Liver (tissue), 9 donors: ENCODE data around the gene CUBN. TPM values are rescaled to one million over a fixed set of nuclear protein-coding genes. Genes with fewer than 3 reads are reported as not detected.

Source experiments
- DNase-seq: peaks from one replicate; pipeline ENCODE4 v3.0.0-alpha.2; 2017; ENCODE audit warnings: low spot score
- H3K27ac ChIP-seq, 2 donors: one replicate each; pipeline ENCODE4 v1.7.0; 2013; ENCODE audit warnings: inconsistent platforms in 2 of 2, low read length in 2 of 2, control low read depth in 1 of 2, low read depth in 1 of 2, mild to moderate bottlenecking in 1 of 2
- H3K27me3 ChIP-seq, 4 donors: one replicate each; pipeline versions ENCODE4 v1.6.1 to v1.7.0; 2013; ENCODE audit warnings: low read length in 3 of 4, inconsistent platforms in 1 of 4, mild to moderate bottlenecking in 1 of 4, moderate library complexity in 1 of 4; ENCODE audit not compliant: control insufficient read depth in 4 of 4, insufficient read depth in 4 of 4
- H3K36me3 ChIP-seq, 4 donors: one replicate each; pipeline versions ENCODE4 v1.6.1 to v1.7.0; 2013; ENCODE audit warnings: low read length in 3 of 4, mild to moderate bottlenecking in 3 of 4, low read depth in 1 of 4, moderate library complexity in 1 of 4; ENCODE audit not compliant: control insufficient read depth in 4 of 4, insufficient read depth in 3 of 4
- H3K4me1 ChIP-seq, 4 donors: one replicate each; pipeline versions ENCODE4 v1.6.1 to v1.7.0; 2013; ENCODE audit warnings: low read length in 3 of 4, mild to moderate bottlenecking in 3 of 4, moderate library complexity in 1 of 4; ENCODE audit not compliant: control insufficient read depth in 4 of 4, insufficient read depth in 4 of 4
- H3K4me3 ChIP-seq, 3 donors: one replicate each; pipeline versions ENCODE4 v1.6.1 to v1.7.0; 2013; ENCODE audit warnings: low read length in 3 of 3, control low read depth in 1 of 3, low read depth in 1 of 3, mild to moderate bottlenecking in 1 of 3
- H3K9ac ChIP-seq, 2 donors: one replicate each; pipeline ENCODE4 v1.7.0; 2013; ENCODE audit warnings: low read length in 2 of 2, mild to moderate bottlenecking in 2 of 2, moderate library complexity in 2 of 2, control low read depth in 1 of 2, low read depth in 1 of 2
- H3K9me3 ChIP-seq, 4 donors: one replicate each; pipeline versions ENCODE4 v1.6.1 to v1.7.0; 2013; ENCODE audit warnings: low read length in 3 of 4; ENCODE audit not compliant: control insufficient read depth in 4 of 4
- EGR1 ChIP-seq, 2 donors: IDR thresholded peaks; 2 replicates each; pipeline ENCODE4 v1.6.1; 2016 to 2018; ENCODE audit warnings: antibody characterized with exemption in 2 of 2, low read depth in 2 of 2
- FOXA1 ChIP-seq: IDR thresholded peaks from 2 replicates; pipeline ENCODE4 v1.6.1; 2016; ENCODE audit warnings: antibody characterized with exemption
- FOXA2 ChIP-seq: IDR thresholded peaks from 2 replicates; pipeline ENCODE4 v1.6.1; 2016; ENCODE audit warnings: antibody characterized with exemption
- GABPA ChIP-seq, 2 donors: IDR thresholded peaks in 1 of 2; conservative IDR thresholded peaks in 1 of 2; 2 replicates each; pipeline ENCODE4 v1.6.1; 2016; ENCODE audit warnings: antibody characterized with exemption in 2 of 2, mild to moderate bottlenecking in 1 of 2, moderate library complexity in 1 of 2
- HNF4A ChIP-seq, 2 donors: conservative IDR thresholded peaks; 2 replicates each; pipeline ENCODE4 v1.6.1; 2016; ENCODE audit warnings: antibody characterized with exemption in 2 of 2, mild to moderate bottlenecking in 2 of 2
- HNF4G ChIP-seq: IDR thresholded peaks from 2 replicates; pipeline ENCODE4 v1.6.1; 2016; ENCODE audit warnings: antibody characterized with exemption
- NR2F2 ChIP-seq: IDR thresholded peaks from 2 replicates; pipeline ENCODE4 v1.6.1; 2016; ENCODE audit warnings: antibody characterized with exemption
- RAD21 ChIP-seq, 2 donors: IDR thresholded peaks; 2 replicates each; pipeline ENCODE4 v1.6.1; 2016; ENCODE audit warnings: antibody characterized with exemption in 2 of 2, mild to moderate bottlenecking in 2 of 2
- REST ChIP-seq: IDR thresholded peaks from 2 replicates; pipeline ENCODE4 v1.6.1; 2016; ENCODE audit warnings: antibody characterized with exemption, mild to moderate bottlenecking
- SP1 ChIP-seq: IDR thresholded peaks from 2 replicates; pipeline ENCODE4 v1.6.1; 2018; ENCODE audit warnings: antibody characterized with exemption, mild to moderate bottlenecking
- YY1 ChIP-seq: IDR thresholded peaks from 2 replicates; pipeline ENCODE4 v1.6.1; 2016; ENCODE audit warnings: antibody characterized with exemption, mild to moderate bottlenecking
- WGBS: extraction: QIAGEN DNeasy Blood & Tissue Kit; methylation state at CpG from one replicate; pipeline ENCODE4 v1.1.7; 2013; 5-methylcytosine and 5-hydroxymethylcytosine counted together
- polyA plus RNA-seq, 2 donors: library from polyadenylated mRNA; stranded (reverse) in 1 of 2; unstranded in 1 of 2; fragments of 200-250 nt in 1 of 2; fragments of >200 nt in 1 of 2; fragmentation: Nextera tagmentation in 1 of 2; extraction: Ambion mirVana in 1 of 2; gene quantifications; one replicate each; pipeline versions ENCODE4 v1.2.1 to v1.2.3, GENCODE V29; 2013 to 2015
- total RNA-seq, 2 donors: library from RNA; depleted of rRNA; stranded (reverse); fragments of >200 nt; gene quantifications; one replicate each; pipeline ENCODE4 v1.2.3, GENCODE V29; 2014
- TF ChIP-seq, protein P1 (sequence below): IDR thresholded peaks from 2 replicates; pipeline ENCODE4 v1.6.1; 2016; ENCODE audit warnings: antibody characterized with exemption
- TF ChIP-seq, protein P2 (sequence below): fragments of 150-350 bp; IDR thresholded peaks from 2 replicates; pipeline ENCODE4 v1.5.1; 2017; ENCODE audit warnings: improper control_type of control experiment, low read depth, low read length; ENCODE audit not compliant: missing input control
- donor health status: healthy.
- donor health status: healthy.
- donor health status: healthy.
- donor health status: healthy.
- donor health status: healthy.

CUBN gene
- total and polyA plus RNA-seq, 4 donors, result 0.01 to 0.67 (median 0.30) TPM

GRCh38 chr10:17144032-17144431 lies 14.4 kb upstream of the CUBN start:
- Histone ChIP-seq H3K9me3 (no peaks in the 10 kb centered on the region), H3K4me1 (peaks cover 0 to 3% (median under 1%) of the 10 kb centered on the region in 4 donors), H3K4me3 (no peak overlapping the region), H3K27ac (no peak overlapping the region), H3K9ac (no peak overlapping the region), H3K27me3 (no peaks in the 10 kb centered on the region), H3K36me3 (no peaks in the 10 kb centered on the region)
- WGBS, result 92% methylated on average over 2 of the region's 2 CpGs
- no peak for TF ChIP-seq RAD21 (IDR thresholded peaks at IDR 0.05)
- TF ChIP-seq, protein P1, sequence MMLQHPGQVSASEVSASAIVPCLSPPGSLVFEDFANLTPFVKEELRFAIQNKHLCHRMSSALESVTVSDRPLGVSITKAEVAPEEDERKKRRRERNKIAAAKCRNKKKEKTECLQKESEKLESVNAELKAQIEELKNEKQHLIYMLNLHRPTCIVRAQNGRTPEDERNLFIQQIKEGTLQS, result no peak
- TF ChIP-seq FOXA1, result no peak
- TF ChIP-seq FOXA2, result no peak
- no peak for TF ChIP-seq GABPA (IDR thresholded peaks at IDR 0.05 in 1 of 2, conservative IDR thresholded peaks at IDR 0.05 in 1 of 2)
- TF ChIP-seq HNF4A (conservative IDR thresholded peaks at IDR 0.05), result no peak
- TF ChIP-seq REST, result no peak
- TF ChIP-seq, protein P2, sequence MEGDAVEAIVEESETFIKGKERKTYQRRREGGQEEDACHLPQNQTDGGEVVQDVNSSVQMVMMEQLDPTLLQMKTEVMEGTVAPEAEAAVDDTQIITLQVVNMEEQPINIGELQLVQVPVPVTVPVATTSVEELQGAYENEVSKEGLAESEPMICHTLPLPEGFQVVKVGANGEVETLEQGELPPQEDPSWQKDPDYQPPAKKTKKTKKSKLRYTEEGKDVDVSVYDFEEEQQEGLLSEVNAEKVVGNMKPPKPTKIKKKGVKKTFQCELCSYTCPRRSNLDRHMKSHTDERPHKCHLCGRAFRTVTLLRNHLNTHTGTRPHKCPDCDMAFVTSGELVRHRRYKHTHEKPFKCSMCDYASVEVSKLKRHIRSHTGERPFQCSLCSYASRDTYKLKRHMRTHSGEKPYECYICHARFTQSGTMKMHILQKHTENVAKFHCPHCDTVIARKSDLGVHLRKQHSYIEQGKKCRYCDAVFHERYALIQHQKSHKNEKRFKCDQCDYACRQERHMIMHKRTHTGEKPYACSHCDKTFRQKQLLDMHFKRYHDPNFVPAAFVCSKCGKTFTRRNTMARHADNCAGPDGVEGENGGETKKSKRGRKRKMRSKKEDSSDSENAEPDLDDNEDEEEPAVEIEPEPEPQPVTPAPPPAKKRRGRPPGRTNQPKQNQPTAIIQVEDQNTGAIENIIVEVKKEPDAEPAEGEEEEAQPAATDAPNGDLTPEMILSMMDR, result no peak
- no peak for TF ChIP-seq NR2F2
- TF ChIP-seq YY1, result no peak
- TF ChIP-seq EGR1 (IDR thresholded peaks at IDR 0.05; ENCODE audit: low read depth in 2 of 2), result no peak
- no peak for TF ChIP-seq HNF4G
- DNase-seq, result no peak

DNA sequence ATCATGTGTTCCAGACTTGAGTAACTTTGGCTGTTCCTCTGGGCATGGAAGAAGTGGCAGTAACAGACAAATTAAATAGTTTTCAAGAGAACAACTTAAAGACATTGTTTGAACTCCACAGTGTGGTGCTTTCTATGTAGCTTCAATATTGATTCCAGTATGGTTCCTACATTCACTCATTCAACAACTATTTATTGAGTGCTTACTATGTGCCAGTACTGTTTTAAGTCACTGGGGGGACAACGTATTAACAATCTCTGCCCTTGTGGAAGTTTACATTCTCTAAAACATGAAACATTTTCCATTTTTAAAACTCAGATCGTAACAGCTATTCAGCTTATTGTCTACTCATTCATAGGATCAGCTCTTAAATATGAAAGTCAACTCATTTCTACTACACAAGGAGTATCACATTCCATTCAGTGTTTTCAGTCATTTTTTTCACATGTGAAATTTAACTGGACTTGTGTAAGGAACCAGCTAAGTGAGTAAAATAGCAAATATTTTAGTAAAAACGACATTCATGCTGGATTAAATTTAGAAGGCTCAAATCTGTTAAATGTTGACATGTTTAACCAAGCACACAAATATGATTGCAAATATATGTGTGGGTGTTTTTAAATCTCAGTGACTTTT lies 13.6 kb upstream of the CUBN start:
- Histone ChIP-seq H3K4me1 (peaks cover 0 to 3% (median under 1%) of the 10 kb centered on the region in 4 donors), H3K27me3 (no peaks in the 10 kb centered on the region), H3K27ac (no peak overlapping the region), H3K9ac (no peak overlapping the region), H3K9me3 (no peaks in the 10 kb centered on the region), H3K36me3 (no peaks in the 10 kb centered on the region), H3K4me3 (no peak overlapping the region)
- WGBS, result 88% methylated on average over 3 of the region's 3 CpGs
- TF ChIP-seq SP1, result no peak
- no peak for TF ChIP-seq REST
- TF ChIP-seq RAD21 (IDR thresholded peaks at IDR 0.05), result no peak
- DNase-seq, result no peak
